ENCODE measurements around the gene MRPL55.

The MRPL55 gene

GRCh38 chr1:228109073-228109961, at the start of gene MRPL55:
Gene MRPL55 (minus strand): TSS chr1:228109299. CDS start chr1:228108260, 1,039 bp downstream.
- DNase-seq: peak; percentile 85

GRCh38 chr1:228158151-228159007, 49.3 kb upstream of the MRPL55 start:
- no peak for DNase-seq

- DNase-seq: no peak
Measured at GRCh38 chr1:228157729-228158126, 48.6 kb upstream of the MRPL55 start.

GRCh38 chr1:228156941-228157728, 48.0 kb upstream of the MRPL55 start:
- DNase-seq: no peak

GRCh38 chr1:228156515-228156881, 47.4 kb upstream of the MRPL55 start:
- no peak for DNase-seq

GRCh38 chr1:228155596-228156514, 46.8 kb upstream of the MRPL55 start:
- DNase-seq: no peak

GRCh38 chr1:228154670-228155571, 45.8 kb upstream of the MRPL55 start:
- DNase-seq: no peak

- DNase-seq: no peak
Measured at GRCh38 chr1:228154021-228154669, 45.0 kb upstream of the MRPL55 start.

- DNase-seq: no peak
Measured at GRCh38 chr1:228152918-228153258, 43.8 kb upstream of the MRPL55 start.

- no peak for DNase-seq
Measured at GRCh38 chr1:228152097-228152917, 43.2 kb upstream of the MRPL55 start.

GRCh38 chr1:228151180-228151925, 42.3 kb upstream of the MRPL55 start:
- no peak for DNase-seq

GRCh38 chr1:228150461-228151179, 41.5 kb upstream of the MRPL55 start:
- DNase-seq: peak; percentile 5

- DNase-seq: no peak
Measured at GRCh38 chr1:228150120-228150460, 41.0 kb upstream of the MRPL55 start.

- DNase-seq: no peak
Measured at GRCh38 chr1:228149406-228150119, 40.5 kb upstream of the MRPL55 start, which contains the start of gene GJC2. Gene GJC2 (plus strand): TSS chr1:228149930. CDS start chr1:228157759, 7,829 bp downstream.

- no peak for DNase-seq
Measured at GRCh38 chr1:228148935-228149405, 39.9 kb upstream of the MRPL55 start.

- DNase-seq: no peak
Measured at GRCh38 chr1:228148196-228148861, 39.2 kb upstream of the MRPL55 start.

- DNase-seq: no peak
Measured at GRCh38 chr1:228147768-228148167, 38.7 kb upstream of the MRPL55 start.

Measured in NCI-H446 treated with DMSO at 0.1 percent for 48 hours (cell line).